NCI-H1436 (cell line): ENCODE measurements around the gene PLEKHB1.

Experiments
- DNase-seq: peaks from one replicate; lab custom pipeline; 2025; lab: John Stamatoyannopoulos, UW

PLEKHB1 gene

GRCh38 chr11:73645972-73646631 lies at the start of gene PLEKHB1:
Gene PLEKHB1, plus strand, starts transcription at chr11:73646581. Its CDS starts 28 bp downstream, at chr11:73646609.
- DNase-seq, result no peak

GRCh38 chr11:73597336-73597955 lies 48.9 kb upstream of the PLEKHB1 start:
- no peak for DNase-seq

- DNase-seq, result peak; percentile 96
Observed at GRCh38 chr11:73597956-73598718, 48.2 kb upstream of the PLEKHB1 start, which contains the start of gene FAM168A. Gene FAM168A, minus strand, starts transcription at chr11:73598112. Its CDS starts 129,638 bp downstream, at chr11:73468474.

GRCh38 chr11:73598719-73599379 lies 47.5 kb upstream of the PLEKHB1 start:
- no peak for DNase-seq

GRCh38 chr11:73612601-73613140 lies 33.7 kb upstream of the PLEKHB1 start:
- no peak for DNase-seq

GRCh38 chr11:73614591-73614990 lies 31.8 kb upstream of the PLEKHB1 start:
- no peak for DNase-seq

GRCh38 chr11:73622926-73623593 lies 23.3 kb upstream of the PLEKHB1 start:
- DNase-seq, result no peak

- DNase-seq, result no peak
Observed at GRCh38 chr11:73623686-73624085, 22.7 kb upstream of the PLEKHB1 start.

- peak; percentile 71 for DNase-seq
Observed at GRCh38 chr11:73625696-73626318, 20.6 kb upstream of the PLEKHB1 start.

GRCh38 chr11:73629907-73630306 lies 16.5 kb upstream of the PLEKHB1 start:
- DNase-seq, result no peak

GRCh38 chr11:73632996-73633395 lies 13.4 kb upstream of the PLEKHB1 start:
- no peak for DNase-seq

GRCh38 chr11:73633999-73634398 lies 12.4 kb upstream of the PLEKHB1 start:
- no peak for DNase-seq

GRCh38 chr11:73635721-73636120 lies 10.7 kb upstream of the PLEKHB1 start:
- DNase-seq, result no peak

- DNase-seq, result no peak
Observed at GRCh38 chr11:73636249-73636648, 10.1 kb upstream of the PLEKHB1 start.

- DNase-seq, result no peak
Observed at GRCh38 chr11:73637012-73637411, 9.4 kb upstream of the PLEKHB1 start.

GRCh38 chr11:73640592-73640991 lies 5.8 kb upstream of the PLEKHB1 start:
- DNase-seq, result no peak

- DNase-seq, result no peak
Observed at GRCh38 chr11:73641668-73642067, 4.7 kb upstream of the PLEKHB1 start.

GRCh38 chr11:73645121-73645969 lies 1.0 kb upstream of the PLEKHB1 start:
- DNase-seq, result no peak

GRCh38 chr11:73647459-73648100 lies 1.2 kb downstream of the PLEKHB1 start:
- peak; percentile 96 for DNase-seq

- DNase-seq, result no peak
Observed at GRCh38 chr11:73648121-73648520, 1.7 kb downstream of the PLEKHB1 start.
